B cell (primary cell): ENCODE measurements around the gene BHLHE40. TPM values are rescaled to one million over a fixed set of nuclear protein-coding genes. Genes with fewer than 3 reads are reported as not detected.

ENCODE experiments used
- ATAC-seq: fragments of 200-7000 bp; cut with Tn5 transposase; one replicate; pipeline ENCODE4 v1.10.0; 2021; ENCODE audit warnings: low read depth, mild to moderate bottlenecking, moderate number of reproducible peaks, moderate library complexity
- CTCF ChIA-PET: fragments of 350-600 bp; sonication (Branson Sonifier 250); formaldehyde crosslinking; loops from one replicate; lab custom pipeline; 2021; ENCODE audit warnings: antibody characterized with exemption, inconsistent platforms; lab: Charles Lee
- POLR2A ChIA-PET: fragments of 350-600 bp; sonication (Branson Sonifier 250); formaldehyde crosslinking; loops from one replicate; lab custom pipeline; 2021; ENCODE audit warnings: antibody characterized with exemption; lab: Charles Lee
- DNase-seq: peaks from one replicate; pipeline ENCODE4 v3.0.0; 2013
- H2AFZ ChIP-seq: 2 replicates; pipeline ENCODE4 v1.6.1; 2012; ENCODE audit warnings: mild to moderate bottlenecking, low read depth, low read length; ENCODE audit not compliant: insufficient read depth, poor library complexity, severe bottlenecking
- H3K27ac ChIP-seq, 2 donors: 1 replicate in 1 of 2; 2 replicates in 1 of 2; pipeline ENCODE4 v1.5.1; 2012 to 2013; ENCODE audit warnings: low read length in 2 of 2, mild to moderate bottlenecking in 2 of 2, moderate library complexity in 1 of 2
- H3K27me3 ChIP-seq, 4 experiments: fragments of 200-600 bp in 1 of 4; sonication (generic) in 1 of 4; replicated peaks in 1 of 4; 1 replicate in 2 of 4; 2 replicates in 2 of 4; pipeline versions ENCODE4 v1.6.1 to v1.7.0; 2013 to 2016; ENCODE audit warnings: low read length in 3 of 4, mild to moderate bottlenecking in 2 of 4, mixed read lengths in 1 of 4, moderate library complexity in 1 of 4; ENCODE audit not compliant: insufficient read depth in 4 of 4, control insufficient read depth in 3 of 4; ENCODE audit errors: control extremely low read depth in 1 of 4
- H3K36me3 ChIP-seq, 2 experiments: replicated peaks in 1 of 2; 1 replicate in 1 of 2; 2 replicates in 1 of 2; pipeline versions ENCODE4 v1.6.1 to v1.7.1; 2013; ENCODE audit warnings: low read length in 1 of 2; ENCODE audit not compliant: insufficient read depth in 2 of 2, control insufficient read depth in 1 of 2; ENCODE audit errors: control extremely low read depth in 1 of 2, extremely low read depth in 1 of 2
- H3K4me1 ChIP-seq, 2 donors: fragments of 200-600 bp in 1 of 2; sonication (generic) in 1 of 2; 1 replicate in 1 of 2; 2 replicates in 1 of 2; pipeline versions ENCODE4 v1.5.1 to v1.6.1; 2013 to 2017; ENCODE audit warnings: low read length in 2 of 2; ENCODE audit not compliant: control insufficient read depth in 2 of 2, insufficient read depth in 2 of 2
- H3K4me2 ChIP-seq: replicated peaks from 2 replicates; pipeline ENCODE3; 2012; ENCODE audit warnings: mild to moderate bottlenecking, low read depth, low read length; ENCODE audit not compliant: poor library complexity, severe bottlenecking
- H3K4me3 ChIP-seq, 5 experiments: fragments of 200-600 bp in 1 of 5; sonication (generic) in 1 of 5; 1 replicate in 3 of 5; 2 replicates in 2 of 5; pipeline versions ENCODE4 v1.5.1 to v1.7.0; 2011 to 2016; ENCODE audit warnings: low read length in 4 of 5, mild to moderate bottlenecking in 4 of 5, low read depth in 2 of 5, control low read depth in 1 of 5, moderate library complexity in 1 of 5; ENCODE audit not compliant: insufficient read depth in 1 of 5; ENCODE audit errors: control extremely low read depth in 1 of 5, extremely low read depth in 1 of 5
- H3K79me2 ChIP-seq: fragments of 200-600 bp; sonication (generic); one replicate; pipeline ENCODE4 v1.6.0; 2016; ENCODE audit warnings: low read length; ENCODE audit not compliant: control insufficient read depth, insufficient read depth
- H3K9ac ChIP-seq: fragments of 200-600 bp; sonication (generic); 2 replicates; pipeline ENCODE4 v1.6.1; 2017; ENCODE audit warnings: mild to moderate bottlenecking, low read length, moderate library complexity
- H3K9me3 ChIP-seq, 3 donors: one replicate each; pipeline versions ENCODE4 v1.6.1 to v1.7.1; 2013; ENCODE audit warnings: low read length in 2 of 3; ENCODE audit not compliant: control insufficient read depth in 2 of 3, insufficient read depth in 1 of 3; ENCODE audit errors: control extremely low read depth in 1 of 3
- H4K20me1 ChIP-seq: 2 replicates; pipeline ENCODE4 v1.6.0; 2012; ENCODE audit warnings: mild to moderate bottlenecking, low read length; ENCODE audit not compliant: insufficient read depth, control insufficient read depth, poor library complexity, severe bottlenecking
- H3K27ac Mint-ChIP-seq: one replicate; pipeline ENCODE4 v1.8.0; 2021; ENCODE audit warnings: mixed read lengths
- H3K27me3 Mint-ChIP-seq: one replicate; pipeline ENCODE4 v1.8.0; 2021; ENCODE audit warnings: mixed read lengths
- H3K4me1 Mint-ChIP-seq: one replicate; pipeline ENCODE4 v1.8.0; 2021; ENCODE audit warnings: mixed read lengths
- H3K4me3 Mint-ChIP-seq: one replicate; pipeline ENCODE4 v1.8.0; 2021; ENCODE audit warnings: mixed read lengths
- H3K9me3 Mint-ChIP-seq: one replicate; pipeline ENCODE4 v1.8.0; 2022; ENCODE audit warnings: mixed read lengths; ENCODE audit not compliant: insufficient read depth
- EZH2 ChIP-seq: IDR thresholded peaks from 2 replicates; pipeline ENCODE4 v1.6.1; 2012; ENCODE audit warnings: borderline replicate concordance, low read depth, mild to moderate bottlenecking, moderate library complexity, low read length; ENCODE audit not compliant: insufficient read depth, poor library complexity, severe bottlenecking
- WGBS: methylation state at CpG from one replicate; pipeline ENCODE4 v1.1.5; 2013; ENCODE audit warnings: missing lambda C conversion rate; ENCODE audit not compliant: insufficient coverage; 5-methylcytosine and 5-hydroxymethylcytosine counted together
- intact Hi-C: fragments of 100-400 bp; cut with micrococcal nuclease; formaldehyde crosslinking; loops from one replicate; pipeline ENCODE4 v1.10.0; 2022
- polyA plus RNA-seq: library from polyadenylated mRNA; depleted of rRNA; stranded (reverse); fragments of >200 nt; gene quantifications from 2 replicates; pipeline ENCODE4 v1.2.3, GENCODE V29; 2012
- total RNA-seq, 2 donors: library from RNA; stranded (reverse); fragments of 120-200 nt in 1 of 2; gene quantifications; 1 replicate in 1 of 2; 2 replicates in 1 of 2; pipeline versions ENCODE4 v1.2.3 to v1.2.4, GENCODE V29; 2013 to 2022
- TF ChIP-seq, protein P1 (sequence below): fragments of 200-600 bp; IDR thresholded peaks from one replicate; pipeline ENCODE4 v1.8.0; 2022; ENCODE audit warnings: antibody characterized with exemption, mild to moderate bottlenecking

Gene BHLHE40
- total and polyA plus RNA-seq, 2 donors (not counting 1 experiment from before 2014, with no cell fraction given) = 26.2 to 53.8 TPM

DNA sequence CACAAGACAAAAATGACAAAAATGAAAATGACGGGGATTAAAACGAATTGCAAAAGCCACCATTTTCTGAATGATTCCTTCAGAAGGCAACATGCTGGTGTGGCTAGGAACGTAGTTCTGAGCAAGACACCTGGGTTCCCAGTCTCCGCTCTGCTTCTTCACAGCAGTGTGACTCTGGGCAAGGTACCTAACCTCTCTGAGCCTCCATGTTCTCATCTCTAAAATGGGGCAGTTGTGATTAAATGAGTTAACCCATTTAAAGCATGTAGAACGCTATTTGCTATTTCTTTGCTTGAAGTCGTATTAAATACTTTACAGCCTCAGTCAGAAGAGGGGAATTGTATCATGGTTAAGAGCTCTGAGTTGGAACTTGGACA lies 23.6 kb downstream of the BHLHE40 start:
- Histone ChIP-seq H3K9me3 (no peaks in the 10 kb centered on the region), H3K79me2 (no peaks in the 10 kb centered on the region), H3K27ac (no peak overlapping the region), H4K20me1 (no peaks in the 10 kb centered on the region), H3K9ac (no peak overlapping the region), H3K27me3 (no peaks in the 10 kb centered on the region), H3K4me1 (peaks cover 19 to 20% of the 10 kb centered on the region in 2 donors), H3K4me2 (no peak overlapping the region), H3K36me3 (no peaks in the 10 kb centered on the region), H3K4me3 (no peak overlapping the region), H2AFZ (no peak overlapping the region)
- no peak for DNase-seq
- WGBS = 87% methylated on average over 5 of the region's 6 CpGs
- intact Hi-C loops = no loop called here
- Mint-ChIP-seq H3K27ac (no peak overlapping the region), H3K9me3 (no peaks in the 10 kb centered on the region), H3K4me3 (no peak overlapping the region), H3K4me1 (peaks cover 22% of the 10 kb centered on the region), H3K27me3 (no peaks in the 10 kb centered on the region)
- ChIA-PET POLR2A (interaction anchor here (0.6 to 0.7 kb wide), 2 partner anchors 10 to 35 kb away, joined by 4 to 6 read pairs; no protein-coding TSS in a partner anchor), CTCF (interaction anchor here (1.0 to 2.6 kb wide), 2 partner anchors 9 to 19 kb away, joined by 3 to 8 read pairs; no protein-coding TSS in a partner anchor)
- ATAC-seq = no peak
- TF ChIP-seq, protein P1, sequence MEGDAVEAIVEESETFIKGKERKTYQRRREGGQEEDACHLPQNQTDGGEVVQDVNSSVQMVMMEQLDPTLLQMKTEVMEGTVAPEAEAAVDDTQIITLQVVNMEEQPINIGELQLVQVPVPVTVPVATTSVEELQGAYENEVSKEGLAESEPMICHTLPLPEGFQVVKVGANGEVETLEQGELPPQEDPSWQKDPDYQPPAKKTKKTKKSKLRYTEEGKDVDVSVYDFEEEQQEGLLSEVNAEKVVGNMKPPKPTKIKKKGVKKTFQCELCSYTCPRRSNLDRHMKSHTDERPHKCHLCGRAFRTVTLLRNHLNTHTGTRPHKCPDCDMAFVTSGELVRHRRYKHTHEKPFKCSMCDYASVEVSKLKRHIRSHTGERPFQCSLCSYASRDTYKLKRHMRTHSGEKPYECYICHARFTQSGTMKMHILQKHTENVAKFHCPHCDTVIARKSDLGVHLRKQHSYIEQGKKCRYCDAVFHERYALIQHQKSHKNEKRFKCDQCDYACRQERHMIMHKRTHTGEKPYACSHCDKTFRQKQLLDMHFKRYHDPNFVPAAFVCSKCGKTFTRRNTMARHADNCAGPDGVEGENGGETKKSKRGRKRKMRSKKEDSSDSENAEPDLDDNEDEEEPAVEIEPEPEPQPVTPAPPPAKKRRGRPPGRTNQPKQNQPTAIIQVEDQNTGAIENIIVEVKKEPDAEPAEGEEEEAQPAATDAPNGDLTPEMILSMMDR = no peak
- no peak for TF ChIP-seq EZH2

DNA sequence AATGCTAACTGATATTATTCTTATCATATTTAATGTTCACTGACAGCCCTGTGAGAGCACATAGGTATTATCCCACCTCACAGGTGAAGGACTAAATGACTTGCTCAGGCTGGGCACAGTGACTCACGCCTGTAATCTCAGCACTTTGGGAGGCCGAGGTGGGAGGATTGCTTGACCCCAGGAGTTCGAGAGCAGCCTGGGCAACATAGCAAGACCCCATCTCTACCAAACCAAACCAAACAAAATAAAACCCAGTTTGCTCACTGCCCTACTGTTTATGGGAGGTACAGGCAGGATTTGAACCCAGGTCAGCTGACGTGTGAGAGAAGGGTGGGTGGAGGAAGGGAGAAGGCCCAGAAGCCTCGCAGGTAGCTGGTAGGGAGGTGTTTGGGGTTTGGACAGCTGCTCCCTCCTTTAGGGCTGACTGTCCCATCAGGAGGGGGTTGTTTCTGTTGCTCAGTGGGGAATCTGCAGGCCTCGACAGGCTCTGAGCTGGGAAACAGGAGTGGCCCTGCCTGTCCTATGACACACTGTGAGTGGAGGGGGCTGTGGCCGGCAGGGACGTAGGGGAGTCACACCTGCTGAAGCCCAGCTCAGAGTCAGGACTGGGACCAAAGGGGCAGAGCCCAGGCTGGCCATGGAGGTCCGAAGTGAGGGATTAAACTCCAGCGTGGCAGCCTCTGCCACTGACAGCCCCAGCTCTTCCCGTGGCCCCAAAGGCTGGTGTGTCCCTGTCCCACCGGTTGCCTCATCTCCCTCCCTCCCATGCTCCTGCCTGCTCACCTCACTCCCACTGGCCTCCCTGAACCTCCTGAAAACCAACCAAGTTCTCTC lies 25.3 kb downstream of the BHLHE40 start:
- POLR2A ChIA-PET = interaction anchor here (0.7 kb wide), 1 partner anchor 12 kb away, joined by 4 read pairs; no protein-coding TSS in a partner anchor
- no peak for ATAC-seq
- H3K79me2 ChIP-seq = no peaks in the 10 kb centered on the region
- Mint-ChIP-seq H3K27ac (peak overlapping the region; percentile 89), H3K4me3 (no peak overlapping the region), H3K9me3 (no peaks in the 10 kb centered on the region), H3K27me3 (no peaks in the 10 kb centered on the region), H3K4me1 (peaks cover 38% of the 10 kb centered on the region)
- CTCF ChIA-PET = interaction anchor here (6.4 kb wide), 1 partner anchor 23 kb away, joined by 51 read pairs; the partner anchor contains the start of gene BHLHE40
- H3K36me3 ChIP-seq = no peaks in the 10 kb centered on the region
- DNase-seq = no peak
- peaks cover 36 to 37% of the 10 kb centered on the region in 2 donors for H3K4me1 ChIP-seq
- H3K4me2 ChIP-seq = no peak overlapping the region
- TF ChIP-seq, protein P1 = no peak
- no peak for TF ChIP-seq EZH2
- intact Hi-C loops = no loop called here
- peak overlapping the region in 1 of 2 donors; percentile 88 for H3K27ac ChIP-seq
- no peaks in the 10 kb centered on the region for H3K27me3 ChIP-seq
- H3K9ac ChIP-seq = no peak overlapping the region
- H3K9me3 ChIP-seq = no peaks in the 10 kb centered on the region
- no peaks in the 10 kb centered on the region for H4K20me1 ChIP-seq
- H3K4me3 ChIP-seq = no peak overlapping the region
- H2AFZ ChIP-seq = no peak overlapping the region
- 97% methylated on average over 10 of the region's 12 CpGs for whole genome bisulfite sequencing
